ENCODE measurements around the gene LRRC63.

The LRRC63 gene

GRCh38 chr13:46171217-46171616 lies 40.5 kb upstream of the LRRC63 start:
- Histone ChIP-seq H3K9me3 (replicated peaks; ENCODE audit: low read length) (no peaks in the 10 kb centered on the region), H3K4me2 (ENCODE audit: low read length) (no peak overlapping the region), H3K4me1 (ENCODE audit: control insufficient read depth, insufficient read depth, low read length) (no peaks in the 10 kb centered on the region), H3K9ac (ENCODE audit: low read depth, low read length) (no peak overlapping the region), H3K27me3 (ENCODE audit: control insufficient read depth, insufficient read depth, low read length) (peaks cover 55% of the 10 kb centered on the region), H3K36me3 (ENCODE audit: insufficient read depth, low read length) (no peaks in the 10 kb centered on the region), H3K4me3 (ENCODE audit: low read length) (no peak overlapping the region)

GRCh38 chr13:46171739-46172138 lies 40.0 kb upstream of the LRRC63 start:
- H3K27me3 ChIP-seq (ENCODE audit: control insufficient read depth, insufficient read depth, low read length), result peaks cover 50% of the 10 kb centered on the region
- no peaks in the 10 kb centered on the region for H3K9me3 ChIP-seq (replicated peaks; ENCODE audit: low read length)
- H3K4me3 ChIP-seq (ENCODE audit: low read length), result no peak overlapping the region
- no peaks in the 10 kb centered on the region for H3K36me3 ChIP-seq (ENCODE audit: insufficient read depth, low read length)
- no peak overlapping the region for H3K9ac ChIP-seq (ENCODE audit: low read depth, low read length)
- H3K4me1 ChIP-seq (ENCODE audit: control insufficient read depth, insufficient read depth, low read length), result no peaks in the 10 kb centered on the region
- H3K4me2 ChIP-seq (ENCODE audit: low read length), result no peak overlapping the region

- Histone ChIP-seq H3K36me3 (ENCODE audit: insufficient read depth, low read length) (no peaks in the 10 kb centered on the region), H3K9ac (ENCODE audit: low read depth, low read length) (no peak overlapping the region), H3K27me3 (ENCODE audit: control insufficient read depth, insufficient read depth, low read length) (peaks cover 45% of the 10 kb centered on the region), H3K4me2 (ENCODE audit: low read length) (no peak overlapping the region), H3K4me3 (ENCODE audit: low read length) (no peak overlapping the region), H3K9me3 (replicated peaks; ENCODE audit: low read length) (no peaks in the 10 kb centered on the region), H3K4me1 (ENCODE audit: control insufficient read depth, insufficient read depth, low read length) (no peaks in the 10 kb centered on the region)
Observed at GRCh38 chr13:46172531-46172991, 39.2 kb upstream of the LRRC63 start.

- Histone ChIP-seq H3K9me3 (replicated peaks; ENCODE audit: low read length) (no peaks in the 10 kb centered on the region), H3K36me3 (ENCODE audit: insufficient read depth, low read length) (no peaks in the 10 kb centered on the region), H3K4me2 (ENCODE audit: low read length) (no peak overlapping the region), H3K4me3 (ENCODE audit: low read length) (no peak overlapping the region), H3K27me3 (ENCODE audit: control insufficient read depth, insufficient read depth, low read length) (peaks cover 36% of the 10 kb centered on the region), H3K4me1 (ENCODE audit: control insufficient read depth, insufficient read depth, low read length) (no peaks in the 10 kb centered on the region), H3K9ac (ENCODE audit: low read depth, low read length) (no peak overlapping the region)
Observed at GRCh38 chr13:46173656-46174055, 38.1 kb upstream of the LRRC63 start.

- H3K4me3 ChIP-seq (ENCODE audit: low read length), result no peak overlapping the region
- peaks cover 32% of the 10 kb centered on the region for H3K27me3 ChIP-seq (ENCODE audit: control insufficient read depth, insufficient read depth, low read length)
- no peaks in the 10 kb centered on the region for H3K4me1 ChIP-seq (ENCODE audit: control insufficient read depth, insufficient read depth, low read length)
- no peaks in the 10 kb centered on the region for H3K36me3 ChIP-seq (ENCODE audit: insufficient read depth, low read length)
- no peak overlapping the region for H3K9ac ChIP-seq (ENCODE audit: low read depth, low read length)
- H3K9me3 ChIP-seq (replicated peaks; ENCODE audit: low read length), result no peaks in the 10 kb centered on the region
- H3K4me2 ChIP-seq (ENCODE audit: low read length), result no peak overlapping the region
Observed at GRCh38 chr13:46176756-46177155, 35.0 kb upstream of the LRRC63 start.

- Histone ChIP-seq H3K4me2 (ENCODE audit: low read length) (no peak overlapping the region), H3K9ac (ENCODE audit: low read depth, low read length) (no peak overlapping the region), H3K4me3 (ENCODE audit: low read length) (no peak overlapping the region), H3K9me3 (replicated peaks; ENCODE audit: low read length) (no peaks in the 10 kb centered on the region), H3K36me3 (ENCODE audit: insufficient read depth, low read length) (no peaks in the 10 kb centered on the region), H3K4me1 (ENCODE audit: control insufficient read depth, insufficient read depth, low read length) (no peaks in the 10 kb centered on the region), H3K27me3 (ENCODE audit: control insufficient read depth, insufficient read depth, low read length) (peaks cover 32% of the 10 kb centered on the region)
Observed at GRCh38 chr13:46178143-46178542, 33.6 kb upstream of the LRRC63 start.

- H3K4me3 ChIP-seq (ENCODE audit: low read length), result no peak overlapping the region
- H3K4me1 ChIP-seq (ENCODE audit: control insufficient read depth, insufficient read depth, low read length), result no peaks in the 10 kb centered on the region
- no peaks in the 10 kb centered on the region for H3K36me3 ChIP-seq (ENCODE audit: insufficient read depth, low read length)
- H3K4me2 ChIP-seq (ENCODE audit: low read length), result no peak overlapping the region
- H3K27me3 ChIP-seq (ENCODE audit: control insufficient read depth, insufficient read depth, low read length), result peaks cover 27% of the 10 kb centered on the region
- H3K9ac ChIP-seq (ENCODE audit: low read depth, low read length), result no peak overlapping the region
- no peaks in the 10 kb centered on the region for H3K9me3 ChIP-seq (replicated peaks; ENCODE audit: low read length)
Observed at GRCh38 chr13:46178821-46179220, 32.9 kb upstream of the LRRC63 start.

GRCh38 chr13:46179491-46179908 lies 32.2 kb upstream of the LRRC63 start:
- peaks cover 22% of the 10 kb centered on the region for H3K27me3 ChIP-seq (ENCODE audit: control insufficient read depth, insufficient read depth, low read length)
- no peaks in the 10 kb centered on the region for H3K36me3 ChIP-seq (ENCODE audit: insufficient read depth, low read length)
- no peak overlapping the region for H3K4me3 ChIP-seq (ENCODE audit: low read length)
- no peak overlapping the region for H3K4me2 ChIP-seq (ENCODE audit: low read length)
- no peaks in the 10 kb centered on the region for H3K9me3 ChIP-seq (replicated peaks; ENCODE audit: low read length)
- H3K4me1 ChIP-seq (ENCODE audit: control insufficient read depth, insufficient read depth, low read length), result no peaks in the 10 kb centered on the region
- no peak overlapping the region for H3K9ac ChIP-seq (ENCODE audit: low read depth, low read length)

- Histone ChIP-seq H3K4me1 (ENCODE audit: control insufficient read depth, insufficient read depth, low read length) (no peaks in the 10 kb centered on the region), H3K9ac (ENCODE audit: low read depth, low read length) (no peak overlapping the region), H3K36me3 (ENCODE audit: insufficient read depth, low read length) (no peaks in the 10 kb centered on the region), H3K4me2 (ENCODE audit: low read length) (no peak overlapping the region), H3K4me3 (ENCODE audit: low read length) (no peak overlapping the region), H3K9me3 (replicated peaks; ENCODE audit: low read length) (no peaks in the 10 kb centered on the region), H3K27me3 (ENCODE audit: control insufficient read depth, insufficient read depth, low read length) (peaks cover 21% of the 10 kb centered on the region)
Observed at GRCh38 chr13:46179969-46180763, 31.6 kb upstream of the LRRC63 start.

- Histone ChIP-seq H3K9me3 (replicated peaks; ENCODE audit: low read length) (no peaks in the 10 kb centered on the region), H3K4me3 (ENCODE audit: low read length) (no peak overlapping the region), H3K4me2 (ENCODE audit: low read length) (no peak overlapping the region), H3K4me1 (ENCODE audit: control insufficient read depth, insufficient read depth, low read length) (no peaks in the 10 kb centered on the region), H3K27me3 (ENCODE audit: control insufficient read depth, insufficient read depth, low read length) (peaks cover 11% of the 10 kb centered on the region), H3K36me3 (ENCODE audit: insufficient read depth, low read length) (no peaks in the 10 kb centered on the region), H3K9ac (ENCODE audit: low read depth, low read length) (no peak overlapping the region)
Observed at GRCh38 chr13:46181377-46181839, 30.3 kb upstream of the LRRC63 start.

- Histone ChIP-seq H3K4me3 (ENCODE audit: low read length) (no peak within 1 kb of the TSS), H3K27me3 (ENCODE audit: control insufficient read depth, insufficient read depth, low read length) (peaks cover 9% of the 10 kb centered on the region), H3K9me3 (replicated peaks; ENCODE audit: low read length) (no peaks in the 10 kb centered on the region), H3K36me3 (ENCODE audit: insufficient read depth, low read length) (no peaks in the 10 kb centered on the region), H3K9ac (ENCODE audit: low read depth, low read length) (no peak within 1 kb of the TSS), H3K4me2 (ENCODE audit: low read length) (no peak within 1 kb of the TSS), H3K4me1 (ENCODE audit: control insufficient read depth, insufficient read depth, low read length) (no peaks in the 10 kb centered on the region)
Observed at GRCh38 chr13:46181840-46182490, 29.8 kb upstream of the LRRC63 start, which contains the start of gene LCP1. LCP1 (minus strand) TSS chr13:46182177; CDS start chr13:46159662, 22,515 bp downstream.
